ENCODE measurements around the gene RND3.

RND3 gene

DNA sequence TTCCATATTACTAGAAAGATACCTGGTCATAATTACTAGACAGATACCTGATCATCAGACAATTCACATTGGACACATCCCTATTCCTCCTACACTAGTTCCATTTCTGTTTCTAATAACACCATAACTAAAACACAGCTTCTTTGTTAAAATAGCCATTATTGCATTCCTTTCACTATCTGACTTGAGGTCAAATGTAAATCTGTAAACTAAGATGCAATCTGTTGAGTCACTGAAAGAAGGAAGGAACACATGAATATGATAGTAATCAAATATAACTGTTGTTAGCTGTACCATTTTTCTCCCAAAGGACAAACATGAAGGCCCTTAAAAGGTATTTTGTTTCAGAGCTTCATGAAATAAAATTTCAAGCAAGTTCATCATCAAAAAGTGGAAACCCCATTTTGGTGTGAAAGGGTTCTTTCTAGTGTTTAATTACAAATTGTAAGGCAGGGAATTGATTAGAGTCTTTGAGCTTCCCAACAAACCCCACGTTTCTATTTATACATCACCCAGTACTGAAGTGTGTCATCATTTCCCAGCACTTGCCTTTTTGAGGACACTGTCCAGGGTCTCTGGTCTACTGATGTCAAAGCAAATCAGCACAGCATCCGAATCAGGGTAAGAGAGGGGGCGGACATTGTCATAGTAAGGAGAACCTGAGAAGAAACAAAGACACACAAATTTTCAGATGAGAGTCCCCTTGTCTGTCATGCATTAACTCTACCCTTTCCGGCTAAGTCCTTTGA lies 13.0 kb downstream of the RND3 start:
- DNase-seq = no peak

DNA sequence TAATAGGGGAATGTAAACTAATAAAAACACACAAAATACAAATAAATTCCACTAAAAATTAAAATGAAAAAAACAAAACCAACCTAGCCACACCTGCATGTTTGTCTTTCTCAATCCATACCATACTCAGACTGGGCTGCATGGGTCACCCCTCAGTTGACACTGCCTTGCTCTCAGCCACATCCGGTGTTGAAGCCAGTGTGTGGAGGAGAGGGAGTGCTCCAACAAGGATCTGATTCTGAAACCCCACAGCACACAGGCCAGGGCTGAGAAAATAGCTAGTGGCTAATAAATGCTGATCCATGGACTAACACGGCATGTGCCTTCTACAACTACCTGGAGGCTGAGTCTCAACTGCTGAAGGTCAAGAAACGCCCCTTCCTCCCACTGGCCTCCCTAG lies 13.7 kb downstream of the RND3 start:
- DNase-seq = no peak

DNA sequence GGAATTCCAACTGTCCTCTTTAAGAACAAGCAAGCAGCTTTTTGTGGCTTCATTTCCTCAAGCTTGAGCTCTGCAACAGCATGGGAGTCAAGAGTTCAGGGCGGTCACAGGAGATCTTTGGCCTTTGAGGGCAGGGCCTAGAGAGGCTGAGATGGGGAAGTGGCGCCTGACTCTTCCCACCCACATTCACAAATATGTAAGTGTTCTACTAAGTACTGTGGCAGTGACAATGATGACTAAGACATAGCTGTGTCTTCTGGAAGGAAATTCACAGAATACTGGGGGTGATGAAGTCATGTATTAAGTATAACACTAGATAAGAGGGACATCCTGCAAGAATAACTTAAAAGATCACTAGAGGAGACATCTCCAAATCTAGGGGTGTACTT lies 15.0 kb downstream of the RND3 start:
- DNase-seq = no peak

DNA sequence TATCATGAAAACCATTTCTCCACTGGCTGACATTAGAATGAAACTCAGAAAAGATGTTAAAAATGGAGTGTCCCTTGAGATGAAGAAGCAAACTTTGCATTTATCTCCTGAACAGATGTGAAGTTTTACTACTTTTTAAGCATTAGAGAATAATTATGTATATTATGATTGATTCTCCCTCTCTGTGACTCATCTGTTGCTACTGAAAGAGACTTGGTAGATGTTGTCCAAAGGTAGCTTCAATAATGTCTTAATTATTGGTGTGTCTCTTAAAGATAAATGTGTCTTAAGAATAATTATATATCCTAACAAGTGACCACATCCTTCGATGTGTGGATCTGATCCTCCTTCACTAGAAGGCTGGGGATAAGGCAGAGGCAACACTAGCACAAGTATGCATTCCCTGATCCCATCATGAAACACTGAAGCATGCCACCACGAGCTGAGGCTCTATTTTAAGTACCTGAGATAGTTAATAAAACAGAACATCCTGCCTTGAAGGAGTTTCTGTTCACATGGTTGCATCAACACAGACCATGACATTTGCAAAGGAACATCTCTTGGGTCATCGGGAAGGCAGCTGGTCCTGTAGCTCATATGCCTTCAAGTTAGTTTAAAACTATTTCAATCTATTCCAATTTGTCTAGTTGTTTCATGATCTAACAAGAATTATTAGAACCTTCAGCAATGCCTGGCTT lies 15.5 kb downstream of the RND3 start:
- no peak for DNase-seq

DNA sequence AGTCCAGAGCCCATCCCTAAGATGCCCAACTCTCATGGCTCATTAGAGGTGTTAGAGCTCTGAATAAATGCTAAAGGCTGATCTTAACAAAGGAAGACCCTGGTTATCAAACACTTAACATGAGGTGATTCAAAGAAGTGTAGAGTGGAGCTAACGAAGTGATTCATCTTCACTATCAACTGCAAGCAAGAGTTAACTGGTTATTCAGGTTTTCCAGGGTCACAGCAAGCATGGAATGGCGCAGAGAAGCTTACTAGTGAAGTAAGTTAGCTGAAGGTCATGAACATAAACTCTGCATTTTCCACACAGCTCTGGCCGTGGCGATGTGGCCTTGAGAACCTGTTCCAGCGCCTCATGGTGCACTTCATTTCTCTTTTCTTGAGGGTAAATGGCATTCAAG lies 17.0 kb downstream of the RND3 start:
- no peak for DNase-seq

DNA sequence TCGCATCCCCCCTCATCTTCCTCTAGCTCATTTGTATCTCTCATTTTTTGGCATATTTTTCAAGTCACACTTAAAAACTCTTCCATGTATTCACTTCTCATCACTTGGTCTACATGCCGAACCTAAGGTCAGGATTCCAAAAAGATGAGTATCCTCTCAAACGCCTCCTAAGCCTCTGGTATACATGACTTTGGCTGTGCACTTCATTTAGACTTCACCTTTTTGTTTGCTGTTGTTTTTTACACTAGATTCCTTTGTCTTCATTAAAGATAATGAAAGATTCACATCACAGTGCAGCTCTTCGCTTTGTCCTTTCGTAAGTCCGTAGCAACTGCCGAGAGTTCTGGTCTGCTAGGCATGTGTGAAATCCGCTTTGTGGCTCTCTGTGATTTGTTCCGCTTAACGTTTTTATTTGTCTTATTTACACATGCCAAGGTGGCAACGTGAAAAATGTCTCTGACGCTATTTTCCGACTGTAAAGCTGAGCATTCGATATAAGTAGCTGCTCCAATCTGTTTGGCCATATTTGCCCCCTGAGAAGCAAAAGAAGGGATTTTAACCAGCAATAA lies 17.7 kb downstream of the RND3 start:
- no peak for DNase-seq

DNA sequence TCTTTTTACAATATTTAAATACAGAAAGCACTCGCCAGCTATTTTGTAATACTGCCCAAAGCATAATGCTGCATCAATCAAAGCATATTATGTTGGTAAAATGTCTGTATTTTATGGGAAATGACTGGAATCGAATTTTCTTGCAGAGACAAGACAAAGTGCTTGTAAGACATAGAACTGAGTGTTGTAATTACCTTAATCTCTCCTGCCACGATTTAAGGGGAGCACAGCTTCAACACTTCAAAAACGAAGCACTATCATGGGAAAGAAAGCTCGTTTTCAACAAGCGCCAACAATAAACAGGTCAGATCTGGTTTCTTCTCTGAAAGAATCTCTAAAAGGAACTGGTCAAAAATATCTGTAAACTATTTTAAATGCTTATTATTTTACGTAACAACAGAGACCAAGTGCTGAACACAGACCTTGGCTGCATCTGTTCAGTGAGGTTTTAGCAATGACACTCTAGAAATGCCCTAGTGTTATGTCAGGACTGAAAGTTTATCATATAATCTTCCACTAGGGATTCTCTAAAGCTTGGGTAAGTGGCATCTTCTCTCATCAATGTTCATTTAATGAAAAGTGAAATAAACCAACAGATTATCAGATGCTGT lies 19.0 kb downstream of the RND3 start:
- no peak for DNase-seq

DNA sequence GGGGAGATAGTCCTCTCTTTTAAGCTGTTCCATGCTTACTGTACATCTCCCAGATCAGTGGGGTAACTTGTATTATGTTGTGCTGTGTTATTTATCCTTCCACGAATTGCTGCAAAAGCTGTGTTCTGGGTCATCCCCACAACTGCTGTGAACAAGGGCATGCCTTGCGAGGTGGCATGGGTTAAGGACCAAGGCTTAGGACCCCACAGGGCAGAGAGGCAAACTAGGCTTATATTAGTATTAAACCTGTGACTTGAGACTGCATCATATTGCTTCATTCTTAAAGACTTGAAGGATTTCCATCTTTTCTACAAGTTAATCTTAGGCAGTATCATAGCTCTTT lies 19.9 kb downstream of the RND3 start:
- no peak for DNase-seq

DNA sequence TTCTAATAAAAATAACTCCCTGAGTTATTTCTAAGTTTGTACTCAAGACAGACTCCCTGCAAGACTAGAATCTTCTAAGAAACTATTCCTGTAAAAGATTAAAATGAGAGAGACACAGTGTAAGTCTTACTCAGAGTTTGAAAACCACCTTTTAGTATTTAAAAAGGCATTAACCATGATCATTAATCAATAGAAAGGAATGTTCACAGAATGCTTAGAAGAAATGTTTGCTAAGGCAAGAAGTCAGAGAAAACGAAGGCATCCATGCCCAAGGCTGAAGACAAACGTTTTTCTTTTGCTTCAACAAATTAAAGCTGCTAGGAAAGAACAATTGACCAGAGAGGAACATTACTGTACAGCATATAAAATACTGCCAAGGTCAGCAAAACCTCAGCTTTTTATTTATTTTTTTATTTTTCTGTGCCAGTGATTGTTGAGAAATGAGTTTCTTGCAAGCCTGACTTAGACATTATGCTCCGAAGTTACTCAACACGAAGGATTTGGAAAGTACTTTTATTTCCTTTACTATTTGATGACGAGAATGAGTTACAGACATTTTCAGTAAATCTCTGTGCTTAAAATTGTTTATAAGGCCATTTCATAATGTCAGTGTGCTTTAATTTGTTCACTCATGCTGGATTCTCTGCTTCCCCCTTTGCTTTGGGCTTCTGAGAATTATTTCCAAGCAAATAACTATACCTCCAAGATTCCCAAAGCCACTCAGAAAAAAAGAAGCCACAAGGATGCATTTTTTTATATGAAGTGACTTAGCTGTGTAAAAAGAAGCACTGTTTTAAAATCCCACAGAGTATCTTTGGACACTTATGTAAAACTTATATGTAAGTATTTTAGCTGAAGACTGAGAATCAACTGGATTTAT lies 20.5 kb downstream of the RND3 start:
- DNase-seq = no peak

DNA sequence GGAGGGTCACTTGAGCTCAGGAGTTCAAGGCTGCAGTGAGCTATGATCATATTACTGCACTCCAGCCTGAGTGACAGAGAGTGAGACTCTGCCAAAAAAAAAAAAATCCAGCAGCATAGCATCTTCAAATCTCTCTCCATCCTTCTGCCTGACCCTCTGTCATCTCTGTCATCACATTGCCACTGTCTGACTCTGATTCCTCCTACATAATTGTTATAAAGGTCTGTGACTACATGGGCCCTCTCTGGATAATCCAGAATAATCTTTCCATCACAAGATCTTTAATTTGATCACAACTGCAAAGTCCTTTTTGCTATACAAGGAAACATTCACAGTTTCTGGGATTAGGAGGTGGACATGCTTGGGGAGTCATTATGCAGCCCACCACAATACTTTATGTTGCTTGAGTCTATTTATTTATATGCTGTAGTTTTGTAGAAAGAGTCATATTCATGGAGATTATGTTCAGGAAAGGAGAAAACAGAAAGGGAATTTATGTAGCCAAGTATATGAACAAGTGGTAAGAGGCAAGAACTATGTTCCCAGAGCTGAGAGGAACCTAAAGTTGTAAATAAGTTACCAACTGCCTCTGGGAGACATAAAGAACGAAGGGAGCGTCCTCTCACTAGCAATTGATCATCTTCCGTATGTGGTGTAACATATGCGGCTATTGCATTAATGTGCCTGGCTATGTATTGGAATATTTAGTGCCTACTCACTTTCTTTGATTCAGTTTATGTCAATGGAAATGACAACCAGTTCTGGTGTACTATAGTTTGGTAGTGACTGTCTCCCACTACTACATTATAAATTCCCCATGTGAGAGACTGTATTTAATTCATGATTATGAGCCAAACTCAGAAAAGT lies 21.5 kb downstream of the RND3 start:
- DNase-seq = no peak

DNA sequence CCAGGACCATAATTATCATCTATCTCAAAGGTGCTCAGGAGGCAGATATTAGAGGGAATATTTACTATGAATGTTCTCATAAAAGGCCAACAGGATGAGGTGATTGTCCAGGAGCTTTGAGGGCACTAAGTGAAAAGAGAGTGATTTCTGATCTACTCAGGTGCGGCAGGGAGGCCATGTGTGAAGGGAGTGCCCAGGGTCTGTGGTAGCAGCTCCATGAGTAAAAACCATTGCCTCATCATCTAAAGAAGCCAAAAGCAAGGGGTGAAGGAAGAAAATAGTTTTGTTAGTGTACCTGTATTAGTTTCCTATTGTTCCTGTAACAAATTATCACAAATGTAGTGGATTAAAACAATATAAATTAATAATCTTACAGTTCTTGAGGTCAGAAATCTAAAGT lies 22.5 kb downstream of the RND3 start:
- no peak for DNase-seq

DNA sequence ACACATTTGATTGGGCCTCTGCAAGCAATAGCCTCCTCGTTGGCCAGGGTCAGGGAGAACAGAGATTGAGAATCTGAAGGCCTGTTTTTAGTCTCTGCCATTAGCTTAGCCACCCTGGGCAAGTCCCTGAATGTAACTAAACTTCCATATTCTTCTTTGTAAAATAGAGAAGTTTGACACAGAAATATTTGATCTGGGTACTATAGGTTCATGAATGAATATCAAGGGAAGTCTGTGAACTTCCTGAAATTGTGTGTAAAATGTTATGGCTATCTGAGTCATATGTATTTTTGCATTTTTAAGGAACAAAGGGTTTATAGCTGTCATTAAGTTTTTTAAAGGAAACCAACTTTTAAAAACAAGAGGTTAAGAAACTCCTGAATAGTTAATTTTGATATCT lies 23.2 kb downstream of the RND3 start:
- no peak for DNase-seq

DNA sequence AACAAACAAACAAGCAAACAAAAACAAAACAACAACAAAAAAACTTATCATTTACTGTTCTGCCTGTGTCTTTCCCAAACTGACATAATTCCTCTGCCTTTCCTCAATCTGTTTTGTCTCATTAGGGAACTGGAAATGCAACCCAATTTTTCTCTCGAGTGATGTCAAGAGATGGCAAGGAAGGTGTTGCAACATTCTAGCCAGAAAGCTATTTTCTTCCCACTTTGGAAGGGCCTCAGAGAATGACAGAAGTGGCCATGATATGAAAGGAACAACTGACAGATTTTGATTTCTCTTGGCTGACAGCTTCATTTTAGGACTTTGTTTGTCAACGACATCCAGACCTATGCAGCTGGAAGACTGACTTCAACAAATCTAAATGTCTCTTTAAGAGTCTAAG lies 24.7 kb downstream of the RND3 start:
- no peak for DNase-seq

DNA sequence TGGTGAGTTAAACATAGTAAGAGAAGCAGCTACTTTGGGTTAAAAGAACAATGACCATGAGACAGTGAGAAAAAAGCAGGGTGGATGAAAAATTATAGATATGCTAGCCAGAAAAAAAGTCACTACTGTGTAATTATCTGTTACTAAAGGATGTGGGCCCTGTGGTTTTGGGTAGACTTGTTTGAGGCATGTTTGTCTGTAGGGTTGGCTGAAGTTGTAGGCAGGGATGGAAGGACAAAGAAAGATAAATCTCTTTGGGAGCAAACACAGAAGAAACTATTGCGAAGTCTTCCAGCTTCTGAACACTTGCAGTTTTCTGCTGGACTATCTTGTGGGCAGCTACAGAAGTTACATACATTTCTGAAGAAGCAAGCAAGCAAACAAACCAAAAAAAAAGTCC lies 28.2 kb downstream of the RND3 start:
- no peak for DNase-seq

DNA sequence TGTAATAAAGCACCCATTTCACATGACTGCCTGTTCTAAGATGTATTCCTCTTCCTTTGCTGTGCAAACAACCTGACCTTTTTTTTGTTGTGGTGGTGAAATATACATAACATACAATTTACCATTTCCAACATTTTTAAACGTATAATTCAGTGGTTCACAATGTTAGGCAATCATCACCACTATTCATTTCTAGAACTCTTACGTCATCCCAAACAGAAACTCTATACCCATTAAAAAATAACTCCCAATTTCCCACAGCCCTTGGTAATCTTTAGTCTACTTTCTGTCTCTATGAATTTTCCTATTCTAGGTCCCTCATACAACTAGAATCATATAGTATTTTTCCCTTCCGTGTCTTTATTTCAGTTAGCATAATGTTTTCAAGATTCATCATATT lies 36.7 kb downstream of the RND3 start:
- no peak for DNase-seq

DNA sequence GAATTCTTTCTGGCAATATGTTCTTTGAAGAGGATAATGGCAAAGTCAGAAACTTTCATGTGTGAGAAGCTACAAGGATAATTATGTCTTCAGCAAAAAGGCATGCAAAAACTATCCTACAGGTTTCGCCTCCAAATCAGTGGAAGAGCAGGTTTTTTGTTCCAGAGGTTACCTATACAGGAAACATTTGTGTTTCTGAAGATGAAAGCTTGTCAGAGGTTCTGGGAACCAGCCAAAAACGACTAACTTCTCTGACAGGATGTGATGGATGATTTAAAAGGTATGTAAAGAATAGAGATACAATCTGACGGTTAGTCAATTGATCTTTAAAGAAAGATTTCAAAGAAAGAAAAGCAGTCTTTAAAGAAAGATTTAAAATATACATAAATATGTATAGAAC lies 37.6 kb downstream of the RND3 start:
- no peak for DNase-seq

DNA sequence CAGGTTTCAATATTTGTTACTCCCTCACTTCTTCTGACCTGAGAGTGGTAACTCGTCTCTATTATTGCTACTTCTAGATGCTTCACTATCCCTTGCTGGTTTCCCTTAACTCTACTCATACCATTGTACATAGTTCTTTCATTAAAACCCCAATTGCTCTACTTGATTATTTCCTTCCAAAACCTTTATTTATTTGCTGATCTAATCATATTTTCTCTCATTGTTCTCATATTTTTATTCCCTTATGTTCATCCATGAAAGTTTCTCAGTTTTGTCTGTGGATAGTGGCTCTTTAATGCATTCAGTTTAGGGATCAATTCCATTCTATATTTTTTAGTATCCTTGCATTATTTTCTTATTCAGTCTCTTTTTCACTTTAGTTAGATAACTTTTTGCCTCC lies 42.1 kb downstream of the RND3 start:
- no peak for DNase-seq

DNA sequence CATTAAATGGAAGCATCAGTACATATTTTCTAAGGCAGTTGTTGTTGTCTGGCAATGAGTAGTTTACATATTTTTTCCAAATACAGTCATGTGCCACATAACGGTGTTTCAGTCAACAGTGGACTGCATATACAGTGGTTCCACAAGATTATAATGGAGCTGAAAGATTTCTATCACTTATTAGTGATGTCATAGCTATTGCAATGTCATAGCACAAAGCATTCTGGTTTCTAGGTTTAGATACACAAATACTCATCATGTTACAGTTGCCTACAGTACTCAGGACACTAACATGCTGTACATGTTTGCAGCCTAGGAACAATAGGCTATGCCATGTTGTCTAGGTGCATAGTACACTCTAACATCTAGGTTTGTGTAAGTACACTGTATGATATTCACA lies 45.0 kb downstream of the RND3 start:
- DNase-seq = no peak

DNA sequence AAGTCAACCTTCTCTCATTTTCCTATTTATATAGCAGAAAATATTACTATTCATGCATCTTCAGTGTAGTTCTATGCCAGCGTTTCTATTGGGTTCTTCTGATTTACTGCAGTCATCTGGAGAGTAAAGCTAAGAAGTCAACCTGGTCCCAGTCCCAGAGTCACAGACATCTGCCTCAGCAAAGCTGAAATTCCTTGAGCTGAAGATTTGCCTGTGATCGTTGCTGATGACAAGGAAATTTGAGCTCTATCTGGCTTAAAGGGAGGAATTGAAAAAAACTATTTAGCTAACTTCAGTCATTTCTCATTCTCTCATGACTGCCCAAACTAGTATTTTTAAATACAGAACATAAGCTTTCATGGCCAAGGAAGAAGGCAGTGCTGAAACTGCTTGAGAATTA lies 45.7 kb downstream of the RND3 start:
- no peak for DNase-seq

DNA sequence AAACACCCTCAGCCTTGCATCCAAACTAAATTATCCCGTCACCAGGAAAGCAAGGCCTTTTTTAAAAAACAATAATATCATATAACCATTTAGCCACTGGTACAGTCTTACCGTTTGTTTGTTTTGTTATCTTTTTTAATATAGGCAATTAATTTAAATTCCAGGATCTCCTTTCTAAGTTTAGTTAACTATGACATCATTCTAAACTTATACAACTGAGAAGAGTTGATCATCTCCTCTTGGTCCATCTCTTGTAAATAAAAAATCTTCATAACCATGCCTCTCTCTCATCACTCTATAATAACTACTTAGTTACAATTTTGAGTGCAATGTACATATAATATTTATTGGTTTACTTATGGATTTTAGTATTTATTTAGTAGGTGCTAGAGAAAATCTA lies 46.2 kb downstream of the RND3 start:
- DNase-seq = no peak

DNA sequence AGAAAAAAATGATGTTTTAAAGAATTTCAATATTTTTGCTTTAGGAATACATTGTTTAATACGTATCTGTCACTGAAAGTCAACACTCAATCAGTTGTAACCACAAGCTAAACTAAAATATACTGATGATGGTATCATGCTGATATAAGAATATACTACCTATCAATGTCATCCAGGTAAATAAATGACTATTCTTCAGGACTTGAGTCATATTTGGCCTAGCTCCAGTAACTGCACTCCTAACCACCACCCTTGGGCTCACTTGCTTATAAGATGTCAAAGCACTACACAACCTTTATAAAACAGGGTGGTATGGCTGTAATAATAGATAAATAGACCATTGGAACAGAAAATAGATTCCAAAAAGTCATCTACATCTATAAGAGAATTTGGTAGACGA lies 48.8 kb downstream of the RND3 start:
- no peak for DNase-seq

DNA sequence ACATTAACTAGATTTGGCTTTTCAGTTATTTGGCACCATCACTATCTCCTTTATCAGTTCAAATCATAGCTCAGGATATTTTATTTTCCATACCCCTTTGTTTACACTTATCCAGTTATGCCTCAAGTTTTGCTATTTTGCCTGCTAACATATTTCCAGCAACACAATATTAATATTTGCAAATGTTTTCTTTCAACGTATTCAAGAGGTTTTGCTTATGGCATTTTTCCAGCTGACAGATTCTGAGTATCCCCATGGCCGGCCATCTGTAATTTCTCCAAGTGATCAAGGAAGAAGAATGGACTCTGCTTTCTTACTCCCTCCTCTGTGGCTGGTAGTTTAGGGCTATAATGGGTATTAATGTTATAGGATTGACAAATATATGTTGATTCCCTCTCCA lies 49.4 kb downstream of the RND3 start:
- DNase-seq = no peak

DNA sequence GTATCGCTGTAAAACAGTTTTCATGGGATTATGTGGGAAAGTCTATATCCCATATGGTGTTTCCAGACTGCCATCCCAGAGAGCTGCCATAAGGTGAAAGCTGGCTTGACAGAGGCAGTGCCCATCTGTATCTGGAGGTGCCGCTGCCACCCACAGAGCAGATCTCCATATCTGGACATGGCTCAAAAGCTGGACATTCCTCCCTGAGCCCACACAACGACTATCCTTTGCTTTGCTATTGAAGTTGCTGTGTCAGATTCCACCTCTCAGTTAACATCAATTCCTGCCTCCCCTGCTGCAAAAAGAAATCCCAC lies 55.2 kb downstream of the RND3 start:
- no peak for DNase-seq

Data from stimulated activated CD4-positive, alpha-beta T cell treated with anti-CD3 and anti-CD28 coated beads, Interleukin-4, amount 100 ng/mL, for 4 hours (primary cell).